GM12875 (cell line): Measurements from ENCODE around the gene FMNL2.

ENCODE experiments used
- H3K4me3 ChIP-seq: one replicate; pipeline ENCODE4 v1.5.1; 2011; ENCODE audit warnings: low read depth, low read length, control low read depth
- TF ChIP-seq, protein P1 (sequence below): IDR thresholded peaks from 2 replicates; pipeline ENCODE4 v1.5.1; 2011; ENCODE audit warnings: low read depth, mild to moderate bottlenecking, control low read depth, inconsistent platforms, low read length, moderate library complexity, borderline replicate concordance; ENCODE audit not compliant: insufficient read depth

Gene FMNL2

GRCh38 chr2:152402780-152403759, 68.1 kb downstream of the FMNL2 start:
- TF ChIP-seq, protein P1, sequence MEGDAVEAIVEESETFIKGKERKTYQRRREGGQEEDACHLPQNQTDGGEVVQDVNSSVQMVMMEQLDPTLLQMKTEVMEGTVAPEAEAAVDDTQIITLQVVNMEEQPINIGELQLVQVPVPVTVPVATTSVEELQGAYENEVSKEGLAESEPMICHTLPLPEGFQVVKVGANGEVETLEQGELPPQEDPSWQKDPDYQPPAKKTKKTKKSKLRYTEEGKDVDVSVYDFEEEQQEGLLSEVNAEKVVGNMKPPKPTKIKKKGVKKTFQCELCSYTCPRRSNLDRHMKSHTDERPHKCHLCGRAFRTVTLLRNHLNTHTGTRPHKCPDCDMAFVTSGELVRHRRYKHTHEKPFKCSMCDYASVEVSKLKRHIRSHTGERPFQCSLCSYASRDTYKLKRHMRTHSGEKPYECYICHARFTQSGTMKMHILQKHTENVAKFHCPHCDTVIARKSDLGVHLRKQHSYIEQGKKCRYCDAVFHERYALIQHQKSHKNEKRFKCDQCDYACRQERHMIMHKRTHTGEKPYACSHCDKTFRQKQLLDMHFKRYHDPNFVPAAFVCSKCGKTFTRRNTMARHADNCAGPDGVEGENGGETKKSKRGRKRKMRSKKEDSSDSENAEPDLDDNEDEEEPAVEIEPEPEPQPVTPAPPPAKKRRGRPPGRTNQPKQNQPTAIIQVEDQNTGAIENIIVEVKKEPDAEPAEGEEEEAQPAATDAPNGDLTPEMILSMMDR: no peak
- H3K4me3 ChIP-seq: no peak overlapping the region

GRCh38 chr2:152405206-152406118, 70.5 kb downstream of the FMNL2 start:
- no peak overlapping the region for H3K4me3 ChIP-seq
- TF ChIP-seq, protein P1: no peak

- H3K4me3 ChIP-seq: no peak overlapping the region
- TF ChIP-seq, protein P1: no peak
Measured at GRCh38 chr2:152406119-152406835, 71.3 kb downstream of the FMNL2 start.

- TF ChIP-seq, protein P1: no peak
- H3K4me3 ChIP-seq: no peak overlapping the region
Measured at GRCh38 chr2:152406836-152407161, 71.8 kb downstream of the FMNL2 start.

DNA sequence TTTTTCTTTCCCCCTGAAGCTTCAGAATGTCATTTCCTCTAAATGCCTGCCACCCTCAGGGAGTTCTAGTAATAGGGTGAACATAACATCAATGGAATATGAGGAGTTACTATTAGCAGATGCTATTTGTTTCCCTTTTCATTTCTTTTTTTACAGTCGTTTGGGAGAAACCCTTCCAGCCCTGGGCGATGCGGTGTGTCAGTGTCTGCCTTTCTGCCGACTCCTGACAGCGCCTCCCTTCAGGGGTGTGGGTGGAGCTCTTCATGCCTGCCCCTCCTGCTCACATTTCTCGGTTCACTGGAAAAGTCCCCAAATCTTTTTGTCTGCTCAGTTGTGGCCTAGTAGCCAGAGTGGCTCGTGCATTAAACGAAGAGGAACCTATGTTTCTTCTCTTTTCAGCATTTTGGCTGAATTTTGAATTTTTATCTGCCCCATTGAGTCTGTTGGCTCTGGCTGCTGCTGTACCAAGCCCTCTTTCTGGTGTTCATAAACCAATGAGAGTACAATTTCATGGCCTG, 72.3 kb downstream of the FMNL2 start:
- TF ChIP-seq, protein P1: no peak
- H3K4me3 ChIP-seq: peak overlapping the region; percentile 11

- TF ChIP-seq, protein P1: no peak
- H3K4me3 ChIP-seq: no peak overlapping the region
Measured at GRCh38 chr2:152407806-152408205, 72.8 kb downstream of the FMNL2 start.
